ENCODE data around the gene PPP2R5A. TPM values are rescaled to one million over a fixed set of nuclear protein-coding genes. Genes with fewer than 3 reads are reported as not detected.

The PPP2R5A gene
- total and polyA plus RNA-seq, 2 of the 13 experiments (the other 11 are each of a cell fraction or from before 2014, with no cell fraction given), result 22.0 to 31.4 TPM

DNA sequence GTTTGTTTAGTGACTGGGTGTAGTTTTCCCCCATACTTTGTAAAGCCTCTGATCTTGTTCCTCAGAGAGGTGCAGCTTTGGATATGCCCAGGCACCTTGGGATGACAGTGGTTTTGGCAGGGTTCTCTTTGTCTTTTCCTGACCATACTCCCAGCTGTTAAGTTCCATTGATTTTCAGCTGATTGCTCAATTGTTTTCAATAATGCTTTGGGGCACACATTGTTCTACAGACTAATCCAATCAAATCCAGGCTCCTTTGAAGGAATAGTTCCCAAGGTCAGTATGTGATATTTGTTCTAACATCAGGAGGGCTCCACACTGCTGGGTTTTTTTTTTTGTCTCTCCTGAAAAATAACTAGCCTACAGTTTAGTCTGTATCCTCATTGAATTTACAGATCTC lies 24.8 kb downstream of the PPP2R5A start (continued):
- no peak for TF ChIP-seq REL (CRISPR knock-in tag; conservative IDR thresholded peaks at IDR 0.05)
- TF ChIP-seq ZNF761 (CRISPR knock-in tag; conservative IDR thresholded peaks at IDR 0.05), result no peak
- TF ChIP-seq, protein P1, sequence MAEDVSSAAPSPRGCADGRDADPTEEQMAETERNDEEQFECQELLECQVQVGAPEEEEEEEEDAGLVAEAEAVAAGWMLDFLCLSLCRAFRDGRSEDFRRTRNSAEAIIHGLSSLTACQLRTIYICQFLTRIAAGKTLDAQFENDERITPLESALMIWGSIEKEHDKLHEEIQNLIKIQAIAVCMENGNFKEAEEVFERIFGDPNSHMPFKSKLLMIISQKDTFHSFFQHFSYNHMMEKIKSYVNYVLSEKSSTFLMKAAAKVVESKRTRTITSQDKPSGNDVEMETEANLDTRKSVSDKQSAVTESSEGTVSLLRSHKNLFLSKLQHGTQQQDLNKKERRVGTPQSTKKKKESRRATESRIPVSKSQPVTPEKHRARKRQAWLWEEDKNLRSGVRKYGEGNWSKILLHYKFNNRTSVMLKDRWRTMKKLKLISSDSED (CRISPR knock-in tag; IDR thresholded peaks at IDR 0.05), result no peak
- TF ChIP-seq SMARCC2 (IDR thresholded peaks at IDR 0.05), result no peak
- TF ChIP-seq, protein P2, sequence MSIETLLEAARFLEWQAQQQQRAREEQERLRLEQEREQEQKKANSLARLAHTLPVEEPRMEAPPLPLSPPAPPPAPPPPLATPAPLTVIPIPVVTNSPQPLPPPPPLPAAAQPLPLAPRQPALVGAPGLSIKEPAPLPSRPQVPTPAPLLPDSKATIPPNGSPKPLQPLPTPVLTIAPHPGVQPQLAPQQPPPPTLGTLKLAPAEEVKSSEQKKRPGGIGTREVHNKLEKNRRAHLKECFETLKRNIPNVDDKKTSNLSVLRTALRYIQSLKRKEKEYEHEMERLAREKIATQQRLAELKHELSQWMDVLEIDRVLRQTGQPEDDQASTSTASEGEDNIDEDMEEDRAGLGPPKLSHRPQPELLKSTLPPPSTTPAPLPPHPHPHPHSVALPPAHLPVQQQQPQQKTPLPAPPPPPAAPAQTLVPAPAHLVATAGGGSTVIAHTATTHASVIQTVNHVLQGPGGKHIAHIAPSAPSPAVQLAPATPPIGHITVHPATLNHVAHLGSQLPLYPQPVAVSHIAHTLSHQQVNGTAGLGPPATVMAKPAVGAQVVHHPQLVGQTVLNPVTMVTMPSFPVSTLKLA (IDR thresholded peaks at IDR 0.05), result no peak
- TF ChIP-seq, protein P3, sequence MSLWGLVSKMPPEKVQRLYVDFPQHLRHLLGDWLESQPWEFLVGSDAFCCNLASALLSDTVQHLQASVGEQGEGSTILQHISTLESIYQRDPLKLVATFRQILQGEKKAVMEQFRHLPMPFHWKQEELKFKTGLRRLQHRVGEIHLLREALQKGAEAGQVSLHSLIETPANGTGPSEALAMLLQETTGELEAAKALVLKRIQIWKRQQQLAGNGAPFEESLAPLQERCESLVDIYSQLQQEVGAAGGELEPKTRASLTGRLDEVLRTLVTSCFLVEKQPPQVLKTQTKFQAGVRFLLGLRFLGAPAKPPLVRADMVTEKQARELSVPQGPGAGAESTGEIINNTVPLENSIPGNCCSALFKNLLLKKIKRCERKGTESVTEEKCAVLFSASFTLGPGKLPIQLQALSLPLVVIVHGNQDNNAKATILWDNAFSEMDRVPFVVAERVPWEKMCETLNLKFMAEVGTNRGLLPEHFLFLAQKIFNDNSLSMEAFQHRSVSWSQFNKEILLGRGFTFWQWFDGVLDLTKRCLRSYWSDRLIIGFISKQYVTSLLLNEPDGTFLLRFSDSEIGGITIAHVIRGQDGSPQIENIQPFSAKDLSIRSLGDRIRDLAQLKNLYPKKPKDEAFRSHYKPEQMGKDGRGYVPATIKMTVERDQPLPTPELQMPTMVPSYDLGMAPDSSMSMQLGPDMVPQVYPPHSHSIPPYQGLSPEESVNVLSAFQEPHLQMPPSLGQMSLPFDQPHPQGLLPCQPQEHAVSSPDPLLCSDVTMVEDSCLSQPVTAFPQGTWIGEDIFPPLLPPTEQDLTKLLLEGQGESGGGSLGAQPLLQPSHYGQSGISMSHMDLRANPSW (CRISPR knock-in tag; IDR thresholded peaks at IDR 0.05; ENCODE audit: borderline replicate concordance), result no peak
- TF ChIP-seq ZNF225 (CRISPR knock-in tag; IDR thresholded peaks at IDR 0.05), result no peak
- no peak for TF ChIP-seq ZNF652 (CRISPR knock-in tag; IDR thresholded peaks at IDR 0.05; ENCODE audit: borderline replicate concordance, low read depth)
- TF ChIP-seq MIXL1 (CRISPR knock-in tag; IDR thresholded peaks at IDR 0.05), result 0 out of 2 replicates have a peak, but pooled peaks have one; percentile 16
- no peak for TF ChIP-seq SRSF9 (IDR thresholded peaks at IDR 0.05; ENCODE audit: borderline replicate concordance, insufficient read depth, low read depth, low read length, poor library complexity, severe bottlenecking)
- TF ChIP-seq EZH2 (conservative IDR thresholded peaks at IDR 0.05; ENCODE audit: low read depth, low read length), result no peak
- no peak for TF ChIP-seq ZNF773 (CRISPR knock-in tag; IDR thresholded peaks at IDR 0.05; ENCODE audit: borderline replicate concordance)
- TF ChIP-seq CEBPG (CRISPR knock-in tag; IDR thresholded peaks at IDR 0.05), result peak; percentile 69
- TF ChIP-seq, protein P4, sequence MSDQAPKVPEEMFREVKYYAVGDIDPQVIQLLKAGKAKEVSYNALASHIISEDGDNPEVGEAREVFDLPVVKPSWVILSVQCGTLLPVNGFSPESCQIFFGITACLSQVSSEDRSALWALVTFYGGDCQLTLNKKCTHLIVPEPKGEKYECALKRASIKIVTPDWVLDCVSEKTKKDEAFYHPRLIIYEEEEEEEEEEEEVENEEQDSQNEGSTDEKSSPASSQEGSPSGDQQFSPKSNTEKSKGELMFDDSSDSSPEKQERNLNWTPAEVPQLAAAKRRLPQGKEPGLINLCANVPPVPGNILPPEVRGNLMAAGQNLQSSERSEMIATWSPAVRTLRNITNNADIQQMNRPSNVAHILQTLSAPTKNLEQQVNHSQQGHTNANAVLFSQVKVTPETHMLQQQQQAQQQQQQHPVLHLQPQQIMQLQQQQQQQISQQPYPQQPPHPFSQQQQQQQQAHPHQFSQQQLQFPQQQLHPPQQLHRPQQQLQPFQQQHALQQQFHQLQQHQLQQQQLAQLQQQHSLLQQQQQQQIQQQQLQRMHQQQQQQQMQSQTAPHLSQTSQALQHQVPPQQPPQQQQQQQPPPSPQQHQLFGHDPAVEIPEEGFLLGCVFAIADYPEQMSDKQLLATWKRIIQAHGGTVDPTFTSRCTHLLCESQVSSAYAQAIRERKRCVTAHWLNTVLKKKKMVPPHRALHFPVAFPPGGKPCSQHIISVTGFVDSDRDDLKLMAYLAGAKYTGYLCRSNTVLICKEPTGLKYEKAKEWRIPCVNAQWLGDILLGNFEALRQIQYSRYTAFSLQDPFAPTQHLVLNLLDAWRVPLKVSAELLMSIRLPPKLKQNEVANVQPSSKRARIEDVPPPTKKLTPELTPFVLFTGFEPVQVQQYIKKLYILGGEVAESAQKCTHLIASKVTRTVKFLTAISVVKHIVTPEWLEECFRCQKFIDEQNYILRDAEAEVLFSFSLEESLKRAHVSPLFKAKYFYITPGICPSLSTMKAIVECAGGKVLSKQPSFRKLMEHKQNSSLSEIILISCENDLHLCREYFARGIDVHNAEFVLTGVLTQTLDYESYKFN (CRISPR knock-in tag; conservative IDR thresholded peaks at IDR 0.05), result peak; percentile 38; the same call in 1 of the 2 replicates
- no peak for TF ChIP-seq ZNF441 (CRISPR knock-in tag; IDR thresholded peaks at IDR 0.05; ENCODE audit: borderline replicate concordance)
- TF ChIP-seq ZNF296 (CRISPR knock-in tag; conservative IDR thresholded peaks at IDR 0.05), result no peak
- 0 out of 2 replicates have a peak, but pooled peaks have one; percentile 23 for TF ChIP-seq ZMYM4 (CRISPR knock-in tag; IDR thresholded peaks at IDR 0.05)
- TF ChIP-seq SOX13 (IDR thresholded peaks at IDR 0.05), result peak; percentile 91
- TF ChIP-seq SOX13 (CRISPR knock-in tag; conservative IDR thresholded peaks at IDR 0.05 in 1 of 2, IDR thresholded peaks at IDR 0.05 in 1 of 2), result peak in 1 of 2 experiments; percentile 99; a peak in 2 of 4 replicates

Measured in HepG2 (cell line).